GM11168 (cell line): ENCODE data around the gene PTPRA.

Experiments
- in situ Hi-C: fragments of 300-500 bp; cut with MboI; formaldehyde crosslinking; loops from one replicate; pipeline ENCODE4 v1.12.0; 2022; ENCODE audit warnings: low sequenced_read_pairs; ENCODE audit not compliant: unreplicated experiment

Gene PTPRA

DNA sequence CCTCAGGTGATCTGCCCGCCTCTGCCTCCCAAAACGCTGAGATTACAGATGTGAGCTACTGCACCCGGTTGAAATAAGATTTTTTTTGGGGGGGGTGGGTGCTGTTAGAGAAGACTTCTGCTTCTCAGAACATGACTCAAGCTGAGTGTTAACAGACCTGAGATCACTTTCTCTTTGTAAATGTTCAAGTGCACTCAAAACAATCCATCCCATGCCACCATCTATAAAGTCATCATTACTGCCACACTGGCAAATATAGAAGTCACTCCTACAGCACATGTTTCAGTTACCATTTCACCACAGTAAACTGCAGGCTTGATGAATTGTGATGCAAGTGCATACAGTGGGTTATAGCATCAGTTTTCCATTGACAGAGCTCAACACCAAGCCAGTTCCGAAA lies 23.8 kb upstream of the PTPRA start:
- in situ Hi-C loops = no loop called here

DNA sequence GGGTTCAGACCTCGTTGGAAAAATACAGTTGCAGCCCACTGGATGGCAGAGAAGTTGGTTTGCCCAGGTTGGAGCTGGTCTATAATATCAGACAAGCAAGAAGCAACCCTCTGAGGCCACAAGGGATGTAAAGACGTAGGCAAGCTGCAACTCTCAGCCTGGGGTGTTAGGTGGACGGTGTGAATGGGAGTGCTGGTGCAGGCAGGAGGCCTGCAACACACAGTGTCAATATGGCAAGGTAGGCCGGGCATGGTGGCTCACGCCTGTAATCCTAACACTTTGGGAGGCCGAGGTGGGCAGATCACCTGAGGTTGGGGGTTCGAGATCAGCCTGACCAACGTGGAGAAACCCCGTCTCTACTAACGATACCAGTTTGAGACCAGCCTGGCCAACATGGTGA lies 22.2 kb upstream of the PTPRA start:
- in situ Hi-C loops = no loop called here

DNA sequence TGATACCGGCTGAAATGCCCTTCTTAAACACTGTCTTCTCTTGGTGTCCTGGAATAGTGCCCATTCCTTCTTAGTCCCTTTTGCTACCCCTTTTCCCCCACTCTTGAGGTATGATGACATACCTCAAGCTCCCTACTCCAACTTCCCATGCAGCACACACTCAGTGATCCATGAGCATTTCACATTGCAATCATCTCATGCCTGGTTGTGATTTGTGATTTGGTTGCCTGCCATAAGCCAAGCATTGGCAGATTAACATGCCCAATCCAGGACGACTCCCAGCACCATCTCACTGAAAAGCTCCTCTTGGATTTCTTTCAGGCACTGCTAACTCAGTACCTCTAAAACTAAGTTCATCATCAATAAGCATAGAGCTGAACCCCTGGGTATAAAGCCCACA lies 14.7 kb upstream of the PTPRA start:
- in situ Hi-C loops = no loop called here

DNA sequence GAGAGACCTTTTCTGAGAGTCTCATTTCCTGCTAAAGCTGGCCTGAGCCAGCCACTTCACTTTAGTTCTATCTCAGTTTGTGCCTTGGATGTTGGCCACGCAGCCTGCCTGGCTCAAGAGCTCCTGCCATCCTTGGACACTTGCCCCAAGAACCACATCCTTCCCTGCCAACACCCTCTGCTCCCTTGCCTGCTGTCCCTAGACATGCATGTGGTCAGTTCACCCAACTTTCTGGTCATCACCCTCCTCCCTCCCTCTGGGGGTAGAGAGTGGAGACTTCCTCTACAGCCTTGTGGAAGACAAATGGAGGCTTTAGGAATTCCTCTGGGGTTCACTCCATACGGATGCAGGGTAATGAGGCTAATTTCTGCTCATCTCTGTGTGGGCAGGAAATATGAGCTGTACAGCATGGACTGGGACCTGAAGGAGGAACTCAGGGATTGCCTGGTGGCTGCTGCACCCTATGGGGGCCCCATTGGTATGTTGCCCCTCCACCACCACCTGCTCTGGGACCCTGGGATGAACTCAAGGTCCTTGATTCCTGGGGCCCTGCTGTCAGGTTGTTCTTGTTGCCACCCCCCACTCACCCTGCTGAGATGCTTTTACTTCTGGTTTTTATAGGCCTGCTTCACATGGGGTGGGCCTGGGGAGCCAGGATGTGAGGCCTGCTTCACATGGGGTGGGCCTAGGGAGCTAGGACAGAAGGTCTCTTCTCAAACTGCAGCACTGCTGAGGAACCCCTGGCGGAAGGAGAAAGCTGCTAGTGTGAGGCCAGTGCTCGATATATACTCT lies 13.8 kb upstream of the PTPRA start:
- in situ Hi-C loops = no loop called here

DNA sequence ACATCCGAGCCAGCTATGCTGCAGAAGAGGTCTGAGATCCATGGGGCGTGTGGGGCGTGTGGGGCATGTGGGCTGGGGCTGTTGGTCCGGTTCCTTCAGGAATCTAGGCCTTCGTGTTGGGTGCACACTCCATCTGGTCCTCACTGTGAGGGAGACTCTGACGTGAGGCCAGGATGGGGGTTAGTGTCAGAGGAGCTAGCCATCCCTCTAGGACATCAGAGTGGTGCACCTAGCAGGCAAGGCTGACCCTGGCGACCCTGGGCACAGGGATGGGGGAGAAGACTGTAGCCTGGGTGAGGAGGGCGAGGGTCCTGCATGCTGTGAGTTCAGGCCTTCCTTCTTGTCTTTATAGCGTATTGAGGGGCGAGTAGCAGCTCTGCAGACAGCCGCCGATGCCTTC lies 8.7 kb upstream of the PTPRA start:
- in situ Hi-C loops = no loop called here

DNA sequence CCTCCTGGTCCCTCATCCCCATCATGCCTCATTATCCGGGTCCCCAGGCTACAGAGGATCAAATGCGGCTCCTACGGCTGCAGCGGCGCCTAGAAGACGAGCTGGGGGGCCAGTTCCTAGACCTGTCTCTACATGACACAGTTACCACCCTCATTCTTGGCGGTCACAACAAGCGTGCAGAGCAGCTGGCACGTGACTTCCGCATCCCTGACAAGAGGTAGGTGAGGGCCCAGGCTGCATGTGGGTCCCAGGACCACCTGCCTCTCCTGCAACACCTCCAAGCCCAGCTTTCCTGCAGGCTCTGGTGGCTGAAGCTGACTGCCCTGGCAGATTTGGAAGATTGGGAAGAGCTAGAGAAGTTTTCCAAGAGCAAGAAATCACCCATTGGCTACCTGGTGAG lies 8.2 kb upstream of the PTPRA start:
- in situ Hi-C loops = no loop called here

DNA sequence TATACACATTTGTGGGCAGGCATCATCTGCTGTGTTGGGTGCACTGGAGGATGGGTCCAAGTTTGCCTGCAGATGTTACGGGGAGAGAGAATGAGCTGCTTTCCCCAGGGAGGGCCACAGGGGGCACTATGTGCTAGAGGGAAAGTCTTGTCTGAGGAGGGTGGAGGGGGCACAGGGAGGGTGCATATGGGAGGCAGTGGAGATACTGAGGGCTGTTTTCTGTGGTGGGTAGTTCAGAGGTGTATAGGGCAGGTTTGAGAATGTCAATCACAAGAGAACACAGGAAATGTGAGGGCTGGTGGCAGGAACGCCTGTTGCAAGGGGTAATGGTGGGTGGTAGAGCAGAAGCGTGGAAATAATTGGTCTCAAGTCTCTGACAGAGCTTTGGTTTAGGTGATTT lies 7.7 kb upstream of the PTPRA start:
- in situ Hi-C loops = no loop called here

DNA sequence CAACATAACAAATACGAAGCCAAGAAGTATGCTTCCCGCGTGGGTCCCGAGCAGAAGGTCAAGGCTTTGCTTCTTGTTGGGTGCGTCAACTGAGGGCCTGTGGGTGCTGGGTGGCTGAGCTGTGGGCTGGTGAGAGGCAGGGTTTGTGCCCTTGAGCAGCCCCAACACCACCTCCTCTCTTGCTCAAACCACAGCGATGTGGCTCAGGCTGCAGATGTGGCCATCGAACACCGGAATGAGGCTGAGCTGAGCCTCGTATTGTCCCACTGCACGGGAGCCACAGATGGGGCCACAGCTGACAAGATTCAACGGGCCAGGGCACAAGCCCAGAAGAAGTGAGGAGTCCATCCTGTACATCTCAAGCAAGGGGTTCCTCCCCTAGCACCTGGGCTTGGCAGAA lies 7.0 kb upstream of the PTPRA start:
- in situ Hi-C loops = no loop called here

DNA sequence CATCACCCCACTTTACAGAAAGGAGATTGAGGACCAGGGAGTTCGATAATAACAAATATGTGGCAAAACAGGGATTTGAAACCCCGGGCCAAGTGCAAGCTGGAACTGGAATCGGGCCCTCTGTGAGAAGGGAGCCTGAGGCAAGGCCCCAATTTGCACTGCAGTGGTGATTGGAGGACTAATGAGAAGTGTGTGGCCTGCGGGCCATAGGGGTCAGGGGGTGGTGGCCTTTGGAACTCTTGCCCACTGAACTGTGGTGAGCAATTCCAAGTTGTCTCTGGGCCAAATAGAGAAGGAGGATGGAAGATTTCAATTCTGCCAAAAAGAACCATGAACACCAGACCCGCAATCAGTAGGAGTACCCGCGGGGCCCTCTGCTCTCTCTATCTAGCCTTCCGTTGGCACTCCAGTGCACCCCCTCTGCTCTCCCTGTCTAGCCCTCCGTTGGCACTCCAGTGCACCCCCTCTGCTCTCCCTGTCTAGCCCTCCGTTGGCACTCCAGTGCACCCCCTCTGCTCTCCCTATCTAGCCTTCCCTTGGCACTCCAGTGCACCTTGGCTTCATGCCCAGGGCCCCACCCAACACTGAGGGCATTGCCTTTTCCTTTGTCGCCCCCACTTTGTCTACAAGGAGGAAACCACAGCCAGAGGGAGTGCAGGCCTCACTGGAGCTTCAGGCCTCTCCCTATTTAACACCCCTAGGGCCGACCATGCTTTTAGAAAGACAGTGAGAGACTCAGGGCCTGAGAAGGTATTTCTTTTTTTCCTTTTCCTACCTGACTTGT lies 6.0 kb upstream of the PTPRA start:
- in situ Hi-C loops = no loop called here

DNA sequence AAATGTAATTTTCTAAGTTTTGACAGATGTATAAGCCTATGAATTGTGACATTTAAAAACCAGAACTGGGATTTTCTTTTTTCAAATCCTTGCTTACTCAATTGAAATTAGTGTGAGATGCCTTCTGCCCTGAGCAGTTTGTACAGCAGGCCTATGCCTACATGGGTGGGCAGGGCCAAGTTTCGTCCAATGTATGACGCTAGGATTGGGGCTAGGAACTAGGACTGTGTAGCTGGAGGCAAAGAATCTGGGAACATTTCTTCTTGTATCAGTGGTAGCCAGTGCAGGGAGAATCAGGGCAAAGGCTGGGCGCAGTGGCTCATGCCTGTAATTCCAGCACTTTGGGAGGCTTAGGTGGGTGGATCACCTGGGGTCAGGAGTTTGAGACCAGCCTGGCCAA lies 3.9 kb upstream of the PTPRA start:
- in situ Hi-C loops = no loop called here

DNA sequence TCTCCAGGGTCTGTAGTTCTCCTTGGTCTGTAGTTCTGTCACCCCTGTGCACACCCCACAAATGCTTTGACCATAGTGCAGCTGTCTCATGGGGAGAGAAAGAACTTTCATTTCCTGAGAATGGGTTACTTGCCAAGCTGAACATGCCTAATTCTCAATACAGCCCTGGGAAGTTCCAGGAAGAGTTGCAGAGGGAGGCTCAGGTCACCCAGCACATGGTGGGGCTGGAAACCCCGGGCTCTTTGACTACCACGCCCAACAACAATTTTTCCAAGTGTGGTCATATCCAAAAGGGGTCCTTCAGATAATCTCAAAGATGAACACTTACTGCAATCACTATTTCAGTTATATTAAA lies 2.2 kb upstream of the PTPRA start:
- in situ Hi-C loops = no loop called here

DNA sequence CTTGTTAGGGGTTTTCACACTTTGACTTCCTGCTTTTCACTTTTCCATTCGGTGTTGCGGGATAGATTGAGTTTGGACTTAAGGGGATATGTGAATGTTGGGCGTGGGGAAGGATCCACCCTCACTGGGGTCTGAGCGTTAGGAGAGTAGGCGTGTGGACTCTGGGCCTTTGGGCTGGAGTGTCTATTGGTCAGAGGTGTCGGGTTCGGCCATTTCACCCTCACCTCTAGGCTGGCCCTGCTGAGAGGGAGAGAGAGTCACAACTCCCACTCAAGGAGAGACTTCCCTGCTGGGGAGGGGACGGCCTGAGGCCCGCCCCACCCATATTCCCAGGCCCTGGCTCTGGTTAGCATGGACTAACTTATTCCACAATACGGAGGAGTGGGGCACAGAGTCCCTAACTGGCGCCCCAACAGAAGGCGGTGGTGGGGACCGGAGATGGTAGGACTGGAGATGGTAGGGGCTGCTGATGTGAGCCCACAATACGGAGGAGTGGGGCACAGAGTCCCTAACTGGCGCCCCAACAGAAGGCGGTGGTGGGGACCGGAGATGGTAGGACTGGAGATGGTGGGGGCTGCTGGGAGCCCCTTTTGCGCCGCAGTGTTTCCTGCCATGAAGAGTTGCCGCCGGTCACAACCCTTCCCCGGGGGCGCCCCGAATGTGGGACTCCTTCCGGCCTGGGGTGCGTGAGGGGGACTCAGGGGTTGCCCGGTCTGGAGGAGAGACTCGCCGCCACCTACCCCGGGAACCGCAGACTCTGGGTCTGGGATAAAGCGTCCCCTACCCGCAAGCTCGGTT lies 1.4 kb upstream of the PTPRA start:
- in situ Hi-C loops = no loop called here

DNA sequence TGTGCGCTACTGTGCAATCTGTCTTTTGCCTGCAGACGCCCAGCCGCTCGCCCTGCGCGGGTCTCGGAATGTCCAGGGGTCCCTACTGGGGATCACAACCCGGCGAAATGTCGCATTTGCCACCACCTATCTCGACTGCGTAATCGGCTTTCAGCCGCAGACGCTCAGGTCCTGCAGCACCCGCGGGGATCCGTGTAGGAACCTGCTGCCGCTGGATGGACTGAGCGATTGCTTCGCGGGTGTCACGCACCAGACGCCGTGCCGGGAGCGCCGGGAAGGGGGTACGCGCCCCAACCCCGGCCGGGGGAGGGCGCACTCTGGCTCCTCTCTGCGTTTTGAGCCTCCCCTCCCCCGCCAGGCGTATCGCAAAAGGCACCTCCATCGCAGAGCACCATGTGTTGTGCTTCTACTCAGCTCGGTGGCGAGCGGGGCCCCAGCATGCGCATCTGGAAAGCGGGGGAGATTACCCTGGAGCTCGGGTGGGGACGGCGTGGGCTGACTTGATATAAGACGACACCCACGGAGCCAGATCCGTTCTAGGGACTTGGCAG lies 747 bp upstream of the PTPRA start:
- in situ Hi-C loops = no loop called here

DNA sequence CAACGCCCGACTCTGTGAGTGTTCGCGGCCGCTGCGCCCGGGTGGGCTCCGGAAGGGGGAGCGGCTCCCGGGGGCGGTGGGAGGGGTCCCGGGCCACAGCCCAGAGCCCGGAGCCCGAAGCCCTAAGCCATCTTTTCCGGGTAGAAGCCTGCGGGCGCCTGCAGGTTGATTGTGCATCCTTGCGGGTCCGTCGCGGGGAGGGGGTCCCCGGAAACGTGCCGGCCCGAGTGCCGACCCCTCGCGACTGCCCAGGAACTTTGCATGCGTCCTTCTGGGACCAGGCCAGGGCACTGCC lies 413 bp downstream of the PTPRA start:
- in situ Hi-C loops = no loop called here

DNA sequence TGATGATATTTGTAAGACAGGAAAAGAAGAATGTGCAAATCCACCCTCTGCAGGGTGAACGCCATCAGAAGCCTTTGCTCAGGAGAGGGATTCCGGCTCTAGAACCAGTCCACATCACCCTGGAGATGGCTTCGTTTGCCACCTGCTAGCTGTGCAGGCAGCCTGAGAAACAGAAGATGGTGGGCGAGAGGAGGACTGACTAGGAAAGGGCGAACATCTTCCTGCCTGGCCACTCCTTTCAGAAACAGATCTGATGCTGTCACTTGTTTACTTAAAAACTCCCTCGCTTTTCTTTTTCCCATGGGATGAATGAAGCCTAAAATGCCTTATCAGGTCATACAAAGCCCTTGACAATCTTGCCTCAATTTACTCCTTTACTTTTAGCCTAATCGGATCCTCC lies 1.2 kb downstream of the PTPRA start:
- in situ Hi-C loops = no loop called here

DNA sequence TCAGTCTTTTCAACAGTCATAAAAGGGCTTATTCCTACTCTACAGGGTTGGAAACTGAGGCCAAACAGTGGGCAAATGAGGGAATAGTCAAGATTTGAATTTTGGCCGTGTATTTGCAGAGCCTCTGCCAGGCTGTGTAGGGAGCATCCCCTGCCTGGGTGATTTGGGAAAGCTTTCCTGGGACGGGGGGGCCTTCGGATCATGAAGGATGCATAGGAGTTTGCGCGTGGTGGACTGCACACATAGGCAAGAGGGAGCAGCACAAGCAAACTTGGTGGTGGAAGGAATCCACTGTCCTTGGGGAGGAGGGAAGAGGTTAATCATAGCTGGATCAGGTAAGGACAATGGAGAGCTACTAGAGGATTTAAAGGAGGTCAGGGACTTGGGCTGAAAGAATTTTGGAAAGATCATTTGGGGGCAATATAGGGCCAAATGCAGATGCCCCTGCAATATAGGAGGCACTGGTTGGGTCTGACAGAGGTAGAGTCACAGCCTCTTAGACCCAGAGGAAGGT lies 2.5 kb downstream of the PTPRA start:
- in situ Hi-C loops = no loop called here

DNA sequence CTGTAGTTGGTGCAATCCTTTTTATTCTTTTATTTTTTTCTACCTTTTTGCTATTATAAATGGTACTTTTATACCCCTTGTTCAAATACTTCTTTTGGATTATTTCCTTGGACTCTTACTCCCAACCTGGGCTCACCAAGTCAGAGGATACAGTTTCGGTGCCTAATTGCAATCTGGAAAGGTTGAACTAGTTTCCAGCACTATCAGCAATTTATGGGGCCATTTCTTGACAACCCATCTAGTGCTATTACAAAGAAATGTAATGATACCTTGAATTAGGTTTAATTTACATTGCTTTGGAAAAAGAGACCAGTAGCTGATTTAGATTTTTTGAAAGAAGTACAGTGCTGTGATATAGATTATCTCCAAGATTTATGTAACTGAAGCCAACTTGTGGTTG lies 5.2 kb downstream of the PTPRA start:
- in situ Hi-C loops = no loop called here

DNA sequence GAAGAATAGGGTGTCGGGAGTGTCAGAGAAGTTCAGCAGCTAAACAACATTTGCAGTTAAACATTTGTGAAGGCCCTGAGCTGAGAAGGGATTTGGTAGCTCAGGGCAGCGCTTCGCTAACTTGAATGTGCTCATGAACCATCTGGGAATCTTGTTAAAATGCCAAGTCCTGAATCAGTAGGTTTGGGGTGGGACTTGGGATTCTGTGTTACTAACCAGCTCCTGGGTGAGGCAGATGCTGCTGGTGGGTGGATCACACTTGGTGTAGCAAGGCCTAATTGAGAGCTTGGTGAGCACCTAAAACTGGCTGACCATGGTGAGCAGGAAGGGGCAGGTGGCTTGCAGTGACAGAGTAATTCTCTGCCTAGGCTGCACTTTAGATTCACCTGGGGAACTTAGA lies 5.9 kb downstream of the PTPRA start:
- in situ Hi-C loops = no loop called here

DNA sequence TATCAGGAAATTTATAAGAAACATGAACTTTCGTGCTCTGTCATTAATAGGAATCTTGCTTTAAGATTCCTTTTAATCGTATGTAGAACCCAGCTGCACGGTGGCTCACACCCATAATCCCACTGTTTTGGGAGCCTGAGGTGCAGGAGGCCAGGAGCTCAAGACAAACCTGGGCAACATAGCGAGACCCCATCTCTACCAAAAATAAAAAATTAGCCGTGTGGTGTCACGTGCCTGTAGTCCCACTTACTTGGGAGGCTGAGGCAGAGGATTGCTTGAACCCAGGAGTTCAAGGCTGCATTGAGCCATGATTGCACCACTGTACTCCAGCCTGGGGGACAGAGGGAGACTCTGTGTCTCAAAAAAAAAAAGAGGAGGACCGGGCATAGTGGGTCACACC lies 7.4 kb downstream of the PTPRA start:
- in situ Hi-C loops = no loop called here

DNA sequence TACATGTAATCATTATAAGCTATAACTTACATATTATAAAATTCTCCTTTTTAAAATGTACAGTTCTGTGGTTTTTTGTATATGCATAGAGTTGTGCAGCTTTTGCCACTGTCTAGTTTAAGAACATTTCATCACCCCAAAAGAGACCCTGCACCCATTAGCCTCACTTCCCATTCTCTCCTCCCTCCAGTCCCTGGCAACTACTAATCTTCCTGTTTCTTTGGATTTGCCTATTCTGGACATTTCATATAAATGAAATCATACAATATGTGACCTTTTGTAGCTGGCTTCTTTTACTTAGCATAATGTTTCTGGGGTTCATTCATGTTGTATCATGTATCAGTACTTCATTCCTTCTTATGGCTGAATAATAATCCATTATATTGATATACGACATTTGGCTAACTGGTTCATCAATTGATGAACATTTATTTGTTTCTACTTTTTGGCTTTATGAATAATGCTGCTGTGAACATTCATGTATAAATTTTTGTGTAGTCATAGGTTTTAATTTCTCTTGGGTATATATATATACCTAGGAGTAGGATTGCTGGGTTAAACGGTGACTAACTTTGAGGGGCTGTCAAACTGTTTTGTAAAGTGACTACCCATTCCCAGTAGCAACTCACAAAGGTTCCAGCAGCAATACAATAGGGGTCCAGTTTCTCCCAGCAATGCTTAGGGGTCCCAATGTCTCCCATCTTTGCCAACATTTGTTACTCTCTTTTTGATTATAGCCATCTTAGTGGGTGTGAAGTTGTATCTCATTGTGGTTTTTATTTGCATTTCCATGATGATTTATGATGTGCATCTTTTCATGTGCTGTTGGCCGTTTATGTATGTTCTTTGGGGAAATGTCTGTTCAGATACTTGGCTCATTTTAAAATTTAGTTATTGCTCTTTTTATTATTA lies 10.7 kb downstream of the PTPRA start:
- in situ Hi-C loops = no loop called here
